ENCODE results near the gene MLH3.
"Not testable (repeated sequence)": the region's sequence is repeated elsewhere in the genome, so short reads cannot be mapped to it uniquely, and the experiment has no call there.

The MLH3 gene

GRCh38 chr14:75050852-75051555 lies at the start of gene MLH3:
Gene MLH3, minus strand, starts transcription at chr14:75051467. Its CDS starts 1,812 bp downstream, at chr14:75049655.
- FAIRE-seq, result peak; percentile 91

- no peak for FAIRE-seq
These were observed 47.4 kb upstream of the MLH3 start for GRCh38 chr14:75098682-75099081.

GRCh38 chr14:75098212-75098611 lies 46.9 kb upstream of the MLH3 start:
- no peak for FAIRE-seq

GRCh38 chr14:75096959-75097358 lies 45.7 kb upstream of the MLH3 start:
- FAIRE-seq, result no peak

GRCh38 chr14:75095690-75096089 lies 44.4 kb upstream of the MLH3 start:
- no peak for FAIRE-seq

GRCh38 chr14:75094896-75095295 lies 43.6 kb upstream of the MLH3 start:
- no peak for FAIRE-seq

GRCh38 chr14:75092698-75093097 lies 41.4 kb upstream of the MLH3 start:
- FAIRE-seq, result no peak

- no peak for FAIRE-seq
These were observed 40.0 kb upstream of the MLH3 start for GRCh38 chr14:75091251-75091650.

- FAIRE-seq, result no peak
These were observed 39.1 kb upstream of the MLH3 start for GRCh38 chr14:75090353-75090752.

GRCh38 chr14:75088566-75089373 lies 37.5 kb upstream of the MLH3 start:
- FAIRE-seq, result peak; percentile 92

- no peak for FAIRE-seq
These were observed 36.9 kb upstream of the MLH3 start for GRCh38 chr14:75088153-75088552.

- FAIRE-seq, result no peak
These were observed 33.2 kb upstream of the MLH3 start for GRCh38 chr14:75084513-75084912.

- no peak for FAIRE-seq
These were observed 32.0 kb upstream of the MLH3 start for GRCh38 chr14:75083271-75083670.

GRCh38 chr14:75081660-75082229 lies 30.5 kb upstream of the MLH3 start:
- FAIRE-seq, result no peak

- FAIRE-seq, result no peak
These were observed 28.3 kb upstream of the MLH3 start for GRCh38 chr14:75079521-75079920.

GRCh38 chr14:75077794-75078193 lies 26.5 kb upstream of the MLH3 start:
- no peak for FAIRE-seq

GRCh38 chr14:75070383-75070782 lies 19.1 kb upstream of the MLH3 start:
- no peak for FAIRE-seq

- no peak for FAIRE-seq
These were observed 18.5 kb upstream of the MLH3 start for GRCh38 chr14:75069811-75070145.

GRCh38 chr14:75069121-75069810 lies 18.0 kb upstream of the MLH3 start, which contains the start of gene ZC2HC1C:
Gene ZC2HC1C, plus strand, starts transcription at chr14:75069641. Its CDS starts 933 bp downstream, at chr14:75070574.
- FAIRE-seq, result no peak

GRCh38 chr14:75068294-75069120 lies 17.2 kb upstream of the MLH3 start:
- FAIRE-seq, result no peak

- not testable (repeated sequence) for FAIRE-seq
These were observed 16.5 kb upstream of the MLH3 start for GRCh38 chr14:75067765-75068164.

GRCh38 chr14:75067212-75067611 lies 15.9 kb upstream of the MLH3 start:
- no peak for FAIRE-seq

All from G401.6 (cell line).